GM12891 (cell line): ENCODE measurements around the gene SCFD2.

Experiments used
- POLR2A ChIP-seq: IDR thresholded peaks from 2 replicates; pipeline ENCODE4 v1.6.1; 2011; ENCODE audit warnings: low read depth, low read length, control low read depth
- POLR2AphosphoS5 ChIP-seq: IDR thresholded peaks from 2 replicates; pipeline ENCODE4 v1.6.1; 2011; ENCODE audit warnings: low read depth, low read length, control low read depth
- SPI1 ChIP-seq: IDR thresholded peaks from 2 replicates; pipeline ENCODE4 v1.6.1; 2011; ENCODE audit warnings: low read depth, low read length, control low read depth

GRCh38 chr4:53150631-53151488 is 215.0 kb downstream of the SCFD2 start:
- no peak for TF ChIP-seq POLR2A
- no peak for TF ChIP-seq POLR2AphosphoS5
- no peak for TF ChIP-seq SPI1
